Measurements from ENCODE around the gene AGMO. TPM values are rescaled to one million over a fixed set of nuclear protein-coding genes. Genes with fewer than 3 reads are reported as not detected.

AGMO gene
- total and polyA plus RNA-seq, 2 of the 8 experiments (the other 6 are each of a cell fraction or from before 2014, with no cell fraction given), result 0.22 to 0.45 TPM

DNA sequence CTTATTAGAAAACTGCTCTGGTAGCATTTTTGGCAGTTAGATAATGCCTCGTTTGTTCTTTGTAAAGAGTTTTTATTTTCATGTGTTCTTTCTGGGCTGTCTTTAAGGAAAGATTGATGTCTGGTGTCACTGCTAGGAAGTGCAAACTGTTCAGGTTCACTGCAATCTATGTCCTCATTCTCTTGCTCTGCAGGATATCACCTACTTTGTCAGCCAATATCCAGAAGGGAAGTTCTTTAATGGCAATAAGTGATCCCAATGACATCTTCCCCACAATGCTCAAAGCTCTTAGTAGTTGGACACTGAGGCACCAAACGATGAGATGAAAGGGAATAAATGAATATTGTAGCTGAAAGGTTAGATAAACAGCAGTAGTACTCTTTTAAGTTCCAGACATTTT is 115.1 kb downstream of the AGMO start (continued):
- TF ChIP-seq KDM5A (IDR thresholded peaks at IDR 0.05; ENCODE audit: low read length), result no peak
- TF ChIP-seq SIN3A (conservative IDR thresholded peaks at IDR 0.05 in 1 of 2, IDR thresholded peaks at IDR 0.05 in 1 of 2; ENCODE audit: low read depth in 1 of 2, low read length in 2 of 2), result no peak
- TF ChIP-seq GTF2F1 (IDR thresholded peaks at IDR 0.05; ENCODE audit: borderline replicate concordance, low read depth, low read length), result no peak
